NB4 (cell line): Measurements from ENCODE around the gene SYNE1.

Experiments
- MYC ChIP-seq: IDR thresholded peaks from 2 replicates; pipeline ENCODE4 v1.6.1; 2011; ENCODE audit warnings: low read depth, low read length
- POLR2A ChIP-seq: IDR thresholded peaks from 2 replicates; pipeline ENCODE4 v1.6.1; 2011; ENCODE audit warnings: mild to moderate bottlenecking; ENCODE audit not compliant: insufficient read length; ENCODE audit errors: extremely low read depth
- TF ChIP-seq, protein P1 (sequence below): IDR thresholded peaks from one replicate; pipeline ENCODE4 v1.5.1; 2012; ENCODE audit warnings: low read depth, low read length
- TF ChIP-seq, protein P2 (sequence below): IDR thresholded peaks from 2 replicates; pipeline ENCODE4 v1.6.1; 2011; ENCODE audit warnings: low read depth, low read length

DNA sequence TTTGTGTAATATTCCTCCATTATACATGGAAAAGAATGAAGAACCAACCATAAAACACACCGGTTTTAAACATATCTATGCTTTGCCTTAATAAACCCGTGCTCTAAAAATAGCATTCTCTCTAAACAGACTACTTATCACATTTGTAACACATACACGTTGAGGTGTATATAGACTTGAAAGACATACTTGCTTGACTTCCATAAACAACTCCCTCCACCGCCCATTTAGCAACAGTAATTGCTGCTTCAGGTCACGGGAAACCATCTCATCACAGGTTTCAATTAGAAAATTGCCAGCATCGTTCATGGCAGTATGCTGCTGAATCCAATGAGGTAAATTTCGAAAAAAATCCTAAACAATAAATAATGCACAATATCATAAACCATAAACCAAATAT is 174.0 kb downstream of the SYNE1 start:
- no peak for TF ChIP-seq POLR2A
- TF ChIP-seq, protein P1, sequence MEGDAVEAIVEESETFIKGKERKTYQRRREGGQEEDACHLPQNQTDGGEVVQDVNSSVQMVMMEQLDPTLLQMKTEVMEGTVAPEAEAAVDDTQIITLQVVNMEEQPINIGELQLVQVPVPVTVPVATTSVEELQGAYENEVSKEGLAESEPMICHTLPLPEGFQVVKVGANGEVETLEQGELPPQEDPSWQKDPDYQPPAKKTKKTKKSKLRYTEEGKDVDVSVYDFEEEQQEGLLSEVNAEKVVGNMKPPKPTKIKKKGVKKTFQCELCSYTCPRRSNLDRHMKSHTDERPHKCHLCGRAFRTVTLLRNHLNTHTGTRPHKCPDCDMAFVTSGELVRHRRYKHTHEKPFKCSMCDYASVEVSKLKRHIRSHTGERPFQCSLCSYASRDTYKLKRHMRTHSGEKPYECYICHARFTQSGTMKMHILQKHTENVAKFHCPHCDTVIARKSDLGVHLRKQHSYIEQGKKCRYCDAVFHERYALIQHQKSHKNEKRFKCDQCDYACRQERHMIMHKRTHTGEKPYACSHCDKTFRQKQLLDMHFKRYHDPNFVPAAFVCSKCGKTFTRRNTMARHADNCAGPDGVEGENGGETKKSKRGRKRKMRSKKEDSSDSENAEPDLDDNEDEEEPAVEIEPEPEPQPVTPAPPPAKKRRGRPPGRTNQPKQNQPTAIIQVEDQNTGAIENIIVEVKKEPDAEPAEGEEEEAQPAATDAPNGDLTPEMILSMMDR, result no peak
- TF ChIP-seq, protein P2, sequence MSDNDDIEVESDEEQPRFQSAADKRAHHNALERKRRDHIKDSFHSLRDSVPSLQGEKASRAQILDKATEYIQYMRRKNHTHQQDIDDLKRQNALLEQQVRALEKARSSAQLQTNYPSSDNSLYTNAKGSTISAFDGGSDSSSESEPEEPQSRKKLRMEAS, result no peak
- no peak for TF ChIP-seq MYC
